Endothelial cell of umbilical vein (primary cell): ENCODE data around the gene EXOSC2. TPM values are rescaled to one million over a fixed set of nuclear protein-coding genes. Genes with fewer than 3 reads are reported as not detected.

ENCODE experiments used
- BruUV-seq: library from RNA; stranded (reverse); fragments of 400-500 nt; replicated peaks from 2 replicates; lab custom pipeline; 2021; lab: Mats Ljungman, UMichigan
- CTCF ChIA-PET: fragments of 300-600, 350-600 bp; sonication (Branson Sonifier 250); formaldehyde crosslinking; loops from one replicate; lab custom pipeline; 2021; ENCODE audit warnings: antibody characterized with exemption, inconsistent platforms; lab: Charles Lee
- POLR2A ChIA-PET: fragments of 300-600, 350-600 bp; sonication (Branson Sonifier 250); formaldehyde crosslinking; loops from one replicate; lab custom pipeline; 2021; ENCODE audit warnings: antibody characterized with exemption, inconsistent platforms; lab: Charles Lee
- DNase-seq: peaks from one replicate; pipeline ENCODE4 v3.0.0-alpha.2; 2011; ENCODE audit warnings: low read depth, low spot score
- FAIRE-seq: peaks from 2 replicates; lab custom pipeline; 2011; peaks lifted over from hg19 to GRCh38; lab: Jason Lieb, UNC
- H2AFZ ChIP-seq: 2 replicates; pipeline ENCODE4 v1.6.0; 2012; ENCODE audit warnings: low read depth, low read length, control low read depth, inconsistent platforms
- H3K27ac ChIP-seq: 2 replicates; pipeline ENCODE4 v1.5.1; 2011; ENCODE audit warnings: low read depth, mild to moderate bottlenecking, control low read depth, low read length, moderate library complexity; ENCODE audit not compliant: insufficient read depth
- H3K27me3 ChIP-seq, 2 experiments: 2 replicates each; pipeline versions ENCODE4 v1.6.0 to v1.6.1; 2011; ENCODE audit warnings: low read length in 2 of 2, mixed read lengths in 1 of 2; ENCODE audit not compliant: control insufficient read depth in 2 of 2, insufficient read depth in 2 of 2
- H3K36me3 ChIP-seq, 2 experiments: 2 replicates in 1 of 2; 3 replicates in 1 of 2; pipeline ENCODE4 v1.5.1; 2011; ENCODE audit warnings: low read length in 2 of 2, mild to moderate bottlenecking in 1 of 2, moderate library complexity in 1 of 2; ENCODE audit not compliant: control insufficient read depth in 2 of 2, insufficient read depth in 2 of 2; ENCODE audit errors: extremely low read depth in 1 of 2
- H3K4me1 ChIP-seq: 3 replicates; pipeline ENCODE4 v1.5.1; 2011; ENCODE audit warnings: mild to moderate bottlenecking, low read length; ENCODE audit not compliant: control insufficient read depth, insufficient read depth; ENCODE audit errors: extremely low read depth
- H3K4me2 ChIP-seq: 2 replicates; pipeline ENCODE4 v1.6.1; 2011; ENCODE audit warnings: low read length, control low read depth, mixed read lengths; ENCODE audit not compliant: insufficient read depth
- H3K4me3 ChIP-seq, 3 experiments: fragments of 200-600 bp in 1 of 3; sonication (generic), shearing (Covaris generic) in 1 of 3; replicated peaks in 1 of 3; 2 replicates each; pipeline ENCODE4 v1.5.1; 2011 to 2016; ENCODE audit warnings: control low read depth in 3 of 3, low read length in 3 of 3, mild to moderate bottlenecking in 2 of 3, inconsistent platforms in 1 of 3, low read depth in 1 of 3, moderate library complexity in 1 of 3; ENCODE audit not compliant: insufficient read depth in 1 of 3
- H3K79me2 ChIP-seq: 2 replicates; pipeline ENCODE4 v1.6.0; 2012; ENCODE audit warnings: low read length, inconsistent platforms; ENCODE audit not compliant: control insufficient read depth, insufficient read depth
- H3K9ac ChIP-seq: replicated peaks from 2 replicates; pipeline ENCODE3; 2011; ENCODE audit warnings: low read length, control low read depth; ENCODE audit not compliant: insufficient read depth; ENCODE audit errors: extremely low read depth
- H3K9me1 ChIP-seq: replicated peaks from 3 replicates; pipeline ENCODE4 v1.6.0; 2011; ENCODE audit warnings: mild to moderate bottlenecking, low read length; ENCODE audit not compliant: control insufficient read depth, insufficient read depth; ENCODE audit errors: extremely low read depth
- H3K9me3 ChIP-seq: replicated peaks from 2 replicates; pipeline ENCODE4 v1.5.1; 2012; ENCODE audit warnings: low read length, inconsistent platforms; ENCODE audit not compliant: control insufficient read depth, insufficient read depth
- H4K20me1 ChIP-seq: replicated peaks from 2 replicates; pipeline ENCODE3; 2011; ENCODE audit warnings: mild to moderate bottlenecking, low read length; ENCODE audit not compliant: control insufficient read depth, insufficient read depth; ENCODE audit errors: extremely low read depth
- EZH2 ChIP-seq: IDR thresholded peaks from 2 replicates; pipeline ENCODE4 v1.6.1; 2012; ENCODE audit warnings: borderline replicate concordance, low read depth, mild to moderate bottlenecking, moderate library complexity, low read length, inconsistent platforms; ENCODE audit not compliant: severe bottlenecking
- FOS ChIP-seq: IDR thresholded peaks from 2 replicates; pipeline ENCODE4 v1.6.1; 2011; ENCODE audit warnings: mild to moderate bottlenecking, low read length, moderate library complexity, borderline replicate concordance; ENCODE audit not compliant: insufficient read depth
- GATA2 ChIP-seq: IDR thresholded peaks from 2 replicates; pipeline ENCODE4 v1.7.0; 2011; ENCODE audit warnings: low read depth, mild to moderate bottlenecking, moderate library complexity, mixed read lengths, low read length; ENCODE audit not compliant: insufficient read length, insufficient read depth
- JUN ChIP-seq: IDR thresholded peaks from 2 replicates; pipeline ENCODE4 v1.6.1; 2011; ENCODE audit warnings: borderline replicate concordance, low read depth; ENCODE audit not compliant: insufficient read length, insufficient read depth
- MAX ChIP-seq: IDR thresholded peaks from 2 replicates; pipeline ENCODE4 v1.6.1; 2011; ENCODE audit not compliant: insufficient read depth, insufficient read length
- MYC ChIP-seq: IDR thresholded peaks from one replicate; pipeline ENCODE4 v1.6.1; 2011; ENCODE audit warnings: mild to moderate bottlenecking, low read depth, low read length
- POLR2A ChIP-seq: IDR thresholded peaks from 2 replicates; pipeline ENCODE4 v1.6.1; 2012; ENCODE audit warnings: low read depth, mild to moderate bottlenecking, control low read depth, low read length
- POLR2AphosphoS5 ChIP-seq: IDR thresholded peaks from 2 replicates; pipeline ENCODE4 v1.6.1; 2012; ENCODE audit warnings: low read depth, mild to moderate bottlenecking, control low read depth, low read length, moderate library complexity; ENCODE audit not compliant: insufficient read depth
- dilution Hi-C: fragments of 300-500 bp; cut with MboI; formaldehyde crosslinking; loops from one replicate; pipeline ENCODE4 v1.15.0; 2019; ENCODE audit warnings: low sequenced_read_pairs; ENCODE audit not compliant: extremely low pct_ligation_motif_present
- intact Hi-C: fragments of 100-400 bp; cut with micrococcal nuclease; formaldehyde crosslinking; loops from one replicate; pipeline ENCODE4 v1.10.0; 2022
- polyA plus RNA-seq, 4 experiments: library from polyadenylated mRNA; depleted of rRNA in 3 of 4; stranded (reverse) in 3 of 4; unstranded in 1 of 4; fragments of >200 nt; gene quantifications; 2 replicates each; pipeline versions ENCODE4 v1.2.1 to v1.2.3, GENCODE V29; 2011 to 2012; ENCODE audit warnings: missing spikeins in 1 of 4
- total RNA-seq: library from RNA; stranded (reverse); gene quantifications from 2 replicates; pipeline ENCODE4 v1.2.3, GENCODE V29; 2021
- TF ChIP-seq, protein P1 (sequence below), 2 donors: IDR thresholded peaks; 1 replicate in 1 of 2; 2 replicates in 1 of 2; pipeline ENCODE4 v1.5.1; 2011; ENCODE audit warnings: low read length in 2 of 2, mild to moderate bottlenecking in 2 of 2, moderate library complexity in 2 of 2, control low read depth in 1 of 2, inconsistent platforms in 1 of 2, low read depth in 1 of 2; ENCODE audit not compliant: insufficient read depth in 1 of 2; ENCODE audit errors: extremely low read depth in 1 of 2

EXOSC2 gene
- total and polyA plus RNA-seq, 2 donors (not counting 3 experiments of a cell fraction or from before 2014, with no cell fraction given): 25.5 to 44.4 TPM

DNA sequence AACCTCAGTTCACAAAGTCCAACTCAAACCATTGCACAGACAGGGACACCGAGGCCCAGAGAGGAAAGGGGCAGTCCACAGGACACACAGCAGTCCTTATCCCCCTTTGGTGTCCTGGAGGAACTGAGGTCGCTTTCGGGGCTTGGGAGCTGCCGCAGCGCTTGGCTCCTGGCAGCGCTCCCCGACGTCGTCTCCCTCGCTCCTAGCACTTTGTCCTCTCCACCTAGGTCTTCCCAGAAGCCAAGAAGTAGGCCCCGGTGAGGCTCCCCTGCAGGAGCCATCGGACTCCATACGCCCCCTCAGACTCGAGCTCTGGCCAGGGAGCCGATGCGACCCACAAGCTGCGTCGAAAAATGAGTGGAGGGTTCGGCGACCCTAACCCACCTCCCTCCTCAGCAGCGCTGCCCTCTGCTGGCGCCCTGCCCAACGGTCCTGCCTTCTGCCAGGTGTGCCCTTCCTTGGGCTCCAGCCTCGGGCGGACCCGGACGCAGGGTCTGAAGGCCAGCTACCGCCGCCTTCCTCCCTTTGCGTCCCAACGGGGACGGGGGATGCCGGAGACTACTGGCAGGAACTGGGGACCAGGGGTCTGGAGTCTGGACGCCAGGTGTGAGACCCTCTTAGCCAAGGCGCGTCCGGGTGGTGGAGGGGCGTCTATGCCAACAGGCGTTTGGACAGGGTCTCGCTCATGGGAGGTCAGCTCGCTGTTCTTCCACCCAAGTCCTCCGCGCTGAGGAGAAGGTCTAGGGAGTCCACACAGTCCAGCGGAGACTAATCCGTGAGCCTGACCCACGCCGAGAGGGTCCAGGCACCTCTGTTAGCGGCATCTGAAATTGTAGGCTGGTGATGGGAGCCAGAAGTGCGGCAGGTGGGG is 31.2 kb upstream of the EXOSC2 start:
- BruUV-seq: no TSS peak
- DNase-seq (no peak), FAIRE-seq (no peak)
- no peak overlapping the region for H3K4me3 ChIP-seq
- intact Hi-C loops: no loop called here
- no peaks in the 10 kb centered on the region for H3K79me2 ChIP-seq
- no peaks in the 10 kb centered on the region for H3K4me1 ChIP-seq
- no peak overlapping the region for H3K27ac ChIP-seq
- no peak overlapping the region for H3K9ac ChIP-seq
- no peaks in the 10 kb centered on the region for H4K20me1 ChIP-seq
- no peak overlapping the region for H2AFZ ChIP-seq
- ChIA-PET POLR2A (no interaction called here), CTCF (interaction anchor here (1.0 to 1.9 kb wide), 2 partner anchors 19 to 23 kb away, joined by 3 to 7 read pairs; no protein-coding TSS in a partner anchor)
- peaks cover 82 to 95% of the 10 kb centered on the region in 2 experiments for H3K27me3 ChIP-seq
- no peaks in the 10 kb centered on the region for H3K9me1 ChIP-seq
- no peak overlapping the region for H3K4me2 ChIP-seq
- no peaks in the 10 kb centered on the region for H3K9me3 ChIP-seq
- dilution Hi-C loops: no loop called here
- TF ChIP-seq JUN: no peak
- TF ChIP-seq POLR2A: no peak
- peak; percentile 72 for TF ChIP-seq EZH2
- TF ChIP-seq MYC: no peak
- no peak for TF ChIP-seq GATA2
- no peak for TF ChIP-seq FOS
- H3K36me3 ChIP-seq: no peaks in the 10 kb centered on the region

- Histone ChIP-seq H4K20me1 (no peaks in the 10 kb centered on the region), H3K9me1 (no peaks in the 10 kb centered on the region), H3K9ac (no peak overlapping the region), H3K4me3 (no peak overlapping the region), H3K36me3 (no peaks in the 10 kb centered on the region), H3K79me2 (no peaks in the 10 kb centered on the region), H3K27ac (no peak overlapping the region), H3K4me1 (no peaks in the 10 kb centered on the region), H3K9me3 (no peaks in the 10 kb centered on the region), H3K27me3 (peaks cover 86 to 97% of the 10 kb centered on the region in 2 experiments), H2AFZ (no peak overlapping the region), H3K4me2 (no peak overlapping the region)
- POLR2A ChIA-PET: no interaction called here
- CTCF ChIA-PET: interaction anchor here (0.8 to 1.9 kb wide), 3 partner anchors 9 to 23 kb away, joined by 3 to 7 read pairs (median 3); no protein-coding TSS in a partner anchor
- intact Hi-C loops (no loop called here), dilution Hi-C loops (no loop called here)
- TF ChIP-seq EZH2 (no peak), POLR2A (no peak), MYC (no peak), MAX (no peak), POLR2AphosphoS5 (no peak), FOS (no peak), JUN (no peak), GATA2 (no peak)
- TF ChIP-seq, protein P1, sequence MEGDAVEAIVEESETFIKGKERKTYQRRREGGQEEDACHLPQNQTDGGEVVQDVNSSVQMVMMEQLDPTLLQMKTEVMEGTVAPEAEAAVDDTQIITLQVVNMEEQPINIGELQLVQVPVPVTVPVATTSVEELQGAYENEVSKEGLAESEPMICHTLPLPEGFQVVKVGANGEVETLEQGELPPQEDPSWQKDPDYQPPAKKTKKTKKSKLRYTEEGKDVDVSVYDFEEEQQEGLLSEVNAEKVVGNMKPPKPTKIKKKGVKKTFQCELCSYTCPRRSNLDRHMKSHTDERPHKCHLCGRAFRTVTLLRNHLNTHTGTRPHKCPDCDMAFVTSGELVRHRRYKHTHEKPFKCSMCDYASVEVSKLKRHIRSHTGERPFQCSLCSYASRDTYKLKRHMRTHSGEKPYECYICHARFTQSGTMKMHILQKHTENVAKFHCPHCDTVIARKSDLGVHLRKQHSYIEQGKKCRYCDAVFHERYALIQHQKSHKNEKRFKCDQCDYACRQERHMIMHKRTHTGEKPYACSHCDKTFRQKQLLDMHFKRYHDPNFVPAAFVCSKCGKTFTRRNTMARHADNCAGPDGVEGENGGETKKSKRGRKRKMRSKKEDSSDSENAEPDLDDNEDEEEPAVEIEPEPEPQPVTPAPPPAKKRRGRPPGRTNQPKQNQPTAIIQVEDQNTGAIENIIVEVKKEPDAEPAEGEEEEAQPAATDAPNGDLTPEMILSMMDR (IDR thresholded peaks at IDR 0.05; ENCODE audit: extremely low read depth in 1 of 2, insufficient read depth in 1 of 2, low read depth in 1 of 2, low read length in 2 of 2): no peak
- BruUV-seq: no TSS peak
- DNase-seq (no peak), FAIRE-seq (no peak)
These were observed 30.7 kb upstream of the EXOSC2 start for GRCh38 chr9:130662970-130663257.
